Neural progenitor cell (in vitro differentiated cells): Measurements from ENCODE around the gene SLC44A5. TPM values are rescaled to one million over a fixed set of nuclear protein-coding genes. Genes with fewer than 3 reads are reported as not detected.

Source experiments
- DNase-seq: peaks from one replicate; pipeline ENCODE4 v3.0.0-alpha.2; 2016; ENCODE audit warnings: low spot score
- H2AFZ ChIP-seq: fragments of 200-600 bp; sonication (generic); replicated peaks from 2 replicates; pipeline ENCODE4 v1.6.1; 2016; ENCODE audit warnings: antibody characterized with exemption
- H3F3A ChIP-seq: fragments of 200-600 bp; sonication (generic); 2 replicates; pipeline ENCODE4 v1.6.1; 2016; ENCODE audit warnings: antibody characterized with exemption, low read depth
- H3K27ac ChIP-seq: fragments of 200-600 bp; sonication (generic); 2 replicates; pipeline ENCODE4 v1.5.1; 2016; ENCODE audit warnings: mild to moderate bottlenecking
- H3K27me3 ChIP-seq: fragments of 200-600 bp; sonication (generic); 2 replicates; pipeline ENCODE4 v1.6.1; 2016; ENCODE audit warnings: mild to moderate bottlenecking, moderate library complexity
- H3K36me3 ChIP-seq: fragments of 200-600 bp; sonication (generic); 2 replicates; pipeline ENCODE4 v1.5.1; 2016
- H3K4me1 ChIP-seq: fragments of 200-600 bp; sonication (generic); 2 replicates; pipeline ENCODE4 v1.6.1; 2016; ENCODE audit warnings: mixed run types
- H3K4me2 ChIP-seq: fragments of 200-600 bp; sonication (generic); 2 replicates; pipeline ENCODE4 v1.6.1; 2016
- H3K4me3 ChIP-seq: fragments of 200-600 bp; sonication (generic); 2 replicates; pipeline ENCODE4 v1.5.1; 2016
- H3K79me2 ChIP-seq: fragments of 200-600 bp; sonication (generic); 2 replicates; pipeline ENCODE4 v1.6.1; 2016; ENCODE audit warnings: low read depth
- H3K9ac ChIP-seq: fragments of 200-600 bp; sonication (generic); 2 replicates; pipeline ENCODE4 v1.6.1; 2016
- H3K9me3 ChIP-seq: fragments of 200-600 bp; sonication (generic); 2 replicates; pipeline ENCODE4 v1.5.1; 2016; ENCODE audit warnings: low read depth
- H4K20me1 ChIP-seq: fragments of 200-600 bp; sonication (generic); 2 replicates; pipeline ENCODE4 v1.6.1; 2016; ENCODE audit warnings: low read depth
- H3K27ac Mint-ChIP-seq: 3 replicates; pipeline ENCODE4 v1.8.0; 2021; ENCODE audit warnings: mixed read lengths
- H3K27me3 Mint-ChIP-seq: 2 replicates; pipeline ENCODE4 v1.8.0; 2022; ENCODE audit warnings: low read depth, mild to moderate bottlenecking, inconsistent platforms, moderate library complexity, mixed read lengths; ENCODE audit not compliant: insufficient read depth
- H3K36me3 Mint-ChIP-seq: 3 replicates; pipeline ENCODE4 v1.8.0; 2021; ENCODE audit warnings: mixed read lengths
- H3K4me1 Mint-ChIP-seq: 3 replicates; pipeline ENCODE4 v1.8.0; 2021; ENCODE audit warnings: mixed read lengths
- H3K4me3 Mint-ChIP-seq: 3 replicates; pipeline ENCODE4 v1.8.0; 2021; ENCODE audit warnings: mild to moderate bottlenecking, moderate library complexity, mixed read lengths
- H3K9me3 Mint-ChIP-seq: 3 replicates; pipeline ENCODE4 v1.8.0; 2020; ENCODE audit warnings: mixed read lengths
- EZH2 ChIP-seq: fragments of 200-600 bp; sonication (generic); IDR thresholded peaks from 2 replicates; pipeline ENCODE4 v1.6.1; 2017; ENCODE audit warnings: antibody characterized with exemption, mild to moderate bottlenecking, moderate library complexity
- EZH2phosphoT487 ChIP-seq: fragments of 200-600 bp; sonication (generic); IDR thresholded peaks from 2 replicates; pipeline ENCODE4 v1.6.1; 2017; ENCODE audit warnings: antibody characterized with exemption
- total RNA-seq: library from RNA; depleted of rRNA; stranded (reverse); fragments of >200 nt; gene quantifications from 2 replicates; pipeline ENCODE4 v1.2.3, GENCODE V29; 2015; ENCODE audit warnings: low replicate concordance
- TF ChIP-seq, protein P1 (sequence below): fragments of 200-600 bp; sonication (generic); IDR thresholded peaks from 2 replicates; pipeline ENCODE4 v1.5.1; 2017; ENCODE audit warnings: antibody characterized with exemption, mild to moderate bottlenecking

Gene SLC44A5
- total RNA-seq, 1 donor from 2014 or later, result 25.3 TPM

DNA sequence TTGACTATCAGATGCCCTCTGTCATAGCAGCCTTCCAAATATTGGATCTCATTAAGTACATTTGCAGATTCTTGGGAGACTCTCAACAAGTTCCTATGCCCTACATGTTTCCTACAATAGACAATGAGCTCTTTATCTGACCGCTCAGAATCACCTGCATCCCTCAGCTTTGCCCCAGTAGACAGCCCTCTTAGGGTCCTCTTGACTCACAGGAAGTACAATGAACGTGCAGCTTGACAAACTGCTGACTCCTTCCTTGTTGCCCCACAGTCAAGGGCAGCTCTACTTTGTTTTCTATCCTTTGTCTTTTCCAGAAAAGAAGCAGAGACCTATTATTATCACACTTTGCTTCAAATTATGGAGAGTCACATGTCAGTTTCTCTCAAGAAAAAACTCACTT lies 27.6 kb downstream of the SLC44A5 start:
- peaks cover 5% of the 10 kb centered on the region for H3K4me1 ChIP-seq
- Mint-ChIP-seq H3K9me3 (no peaks in the 10 kb centered on the region), H3K4me3 (no peak overlapping the region), H3K27me3 (no peaks in the 10 kb centered on the region), H3K27ac (no peak overlapping the region), H3K4me1 (peaks cover 3% of the 10 kb centered on the region), H3K36me3 (no peaks in the 10 kb centered on the region)
- no peak for DNase-seq
- no peak overlapping the region for H2AFZ ChIP-seq
- H3K79me2 ChIP-seq, result no peaks in the 10 kb centered on the region
- H3K36me3 ChIP-seq, result no peaks in the 10 kb centered on the region
- TF ChIP-seq EZH2phosphoT487 (no peak), EZH2 (no peak)
- TF ChIP-seq, protein P1, sequence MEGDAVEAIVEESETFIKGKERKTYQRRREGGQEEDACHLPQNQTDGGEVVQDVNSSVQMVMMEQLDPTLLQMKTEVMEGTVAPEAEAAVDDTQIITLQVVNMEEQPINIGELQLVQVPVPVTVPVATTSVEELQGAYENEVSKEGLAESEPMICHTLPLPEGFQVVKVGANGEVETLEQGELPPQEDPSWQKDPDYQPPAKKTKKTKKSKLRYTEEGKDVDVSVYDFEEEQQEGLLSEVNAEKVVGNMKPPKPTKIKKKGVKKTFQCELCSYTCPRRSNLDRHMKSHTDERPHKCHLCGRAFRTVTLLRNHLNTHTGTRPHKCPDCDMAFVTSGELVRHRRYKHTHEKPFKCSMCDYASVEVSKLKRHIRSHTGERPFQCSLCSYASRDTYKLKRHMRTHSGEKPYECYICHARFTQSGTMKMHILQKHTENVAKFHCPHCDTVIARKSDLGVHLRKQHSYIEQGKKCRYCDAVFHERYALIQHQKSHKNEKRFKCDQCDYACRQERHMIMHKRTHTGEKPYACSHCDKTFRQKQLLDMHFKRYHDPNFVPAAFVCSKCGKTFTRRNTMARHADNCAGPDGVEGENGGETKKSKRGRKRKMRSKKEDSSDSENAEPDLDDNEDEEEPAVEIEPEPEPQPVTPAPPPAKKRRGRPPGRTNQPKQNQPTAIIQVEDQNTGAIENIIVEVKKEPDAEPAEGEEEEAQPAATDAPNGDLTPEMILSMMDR, result no peak
- H3F3A ChIP-seq, result no peaks in the 10 kb centered on the region
- H4K20me1 ChIP-seq, result peaks cover 12% of the 10 kb centered on the region
- H3K4me2 ChIP-seq, result no peak overlapping the region
- H3K9me3 ChIP-seq, result no peaks in the 10 kb centered on the region
- no peak overlapping the region for H3K4me3 ChIP-seq
- H3K27ac ChIP-seq, result no peak overlapping the region
- H3K27me3 ChIP-seq, result no peaks in the 10 kb centered on the region
- no peak overlapping the region for H3K9ac ChIP-seq

DNA sequence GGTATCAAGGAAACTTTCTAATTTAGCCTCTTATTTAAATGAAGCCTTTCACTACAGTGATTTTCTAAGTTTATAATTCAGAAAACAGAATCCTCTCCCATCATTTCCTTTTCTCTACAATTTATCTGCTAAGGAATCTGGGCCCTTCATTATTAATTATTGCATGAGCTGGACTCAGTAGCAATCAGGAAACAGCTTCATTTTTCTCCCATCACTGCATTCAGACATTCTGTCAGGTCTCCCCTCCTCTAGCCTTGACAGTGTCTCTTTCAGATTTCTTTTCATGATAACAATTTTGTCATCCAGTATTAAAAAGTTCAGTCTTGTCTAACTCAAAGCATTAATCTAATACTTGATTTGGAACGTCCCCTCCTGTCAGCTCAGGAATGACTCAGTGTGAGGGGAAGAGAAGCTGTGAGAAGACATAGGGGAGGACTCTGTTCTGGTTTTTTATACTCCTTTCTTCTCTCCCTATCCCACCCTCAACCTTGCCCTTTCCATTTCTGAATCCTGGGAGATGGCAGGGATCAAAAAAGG lies 28.1 kb downstream of the SLC44A5 start:
- Histone ChIP-seq H3K27me3 (no peaks in the 10 kb centered on the region), H3K4me2 (no peak overlapping the region), H4K20me1 (peaks cover 12% of the 10 kb centered on the region), H3K79me2 (no peaks in the 10 kb centered on the region), H3K36me3 (no peaks in the 10 kb centered on the region), H3K9ac (no peak overlapping the region), H3K9me3 (no peaks in the 10 kb centered on the region), H3K4me1 (peaks cover 4% of the 10 kb centered on the region), H3K4me3 (no peak overlapping the region), H2AFZ (no peak overlapping the region), H3F3A (no peaks in the 10 kb centered on the region), H3K27ac (no peak overlapping the region)
- TF ChIP-seq EZH2, result no peak
- TF ChIP-seq, protein P1, result no peak
- no peak for TF ChIP-seq EZH2phosphoT487
- DNase-seq, result no peak
- H3K4me1 Mint-ChIP-seq, result peaks cover 1% of the 10 kb centered on the region
- H3K36me3 Mint-ChIP-seq, result no peaks in the 10 kb centered on the region
- no peak overlapping the region for H3K27ac Mint-ChIP-seq
- H3K27me3 Mint-ChIP-seq, result no peaks in the 10 kb centered on the region
- H3K9me3 Mint-ChIP-seq, result no peaks in the 10 kb centered on the region
- no peak overlapping the region for H3K4me3 Mint-ChIP-seq

- H3K9me3 Mint-ChIP-seq, result no peaks in the 10 kb centered on the region
- TF ChIP-seq, protein P1, result no peak
- TF ChIP-seq EZH2 (no peak), EZH2phosphoT487 (no peak)
- Histone ChIP-seq H2AFZ (no peak overlapping the region), H4K20me1 (peaks cover 3% of the 10 kb centered on the region), H3K4me2 (no peak overlapping the region), H3K27me3 (no peaks in the 10 kb centered on the region), H3K9ac (no peak overlapping the region), H3K4me1 (no peaks in the 10 kb centered on the region), H3K4me3 (no peak overlapping the region), H3K79me2 (no peaks in the 10 kb centered on the region), H3K27ac (no peak overlapping the region), H3K36me3 (no peaks in the 10 kb centered on the region), H3F3A (no peaks in the 10 kb centered on the region), H3K9me3 (no peaks in the 10 kb centered on the region)
- H3K4me1 Mint-ChIP-seq, result no peaks in the 10 kb centered on the region
- no peaks in the 10 kb centered on the region for H3K36me3 Mint-ChIP-seq
- no peaks in the 10 kb centered on the region for H3K27me3 Mint-ChIP-seq
- H3K4me3 Mint-ChIP-seq, result no peak overlapping the region
- H3K27ac Mint-ChIP-seq, result no peak overlapping the region
- no peak for DNase-seq
These were observed 31.9 kb downstream of the SLC44A5 start for GRCh38 chr1:75579046-75579445.
